Liver (tissue), 3 donors: ENCODE measurements around the gene ZIM2.

ENCODE experiments used
- ATF3 ChIP-seq: IDR thresholded peaks from 2 replicates; pipeline ENCODE4 v1.6.1; 2016; ENCODE audit warnings: antibody characterized with exemption
- CTCF ChIP-seq: fragments of 150-350 bp; IDR thresholded peaks from 2 replicates; pipeline ENCODE4 v1.5.1; 2017; ENCODE audit warnings: improper control_type of control experiment, low read depth, low read length; ENCODE audit not compliant: missing input control
- GABPA ChIP-seq, 2 donors: IDR thresholded peaks in 1 of 2; conservative IDR thresholded peaks in 1 of 2; 2 replicates each; pipeline ENCODE4 v1.6.1; 2016; ENCODE audit warnings: antibody characterized with exemption in 2 of 2, mild to moderate bottlenecking in 1 of 2, moderate library complexity in 1 of 2
- HNF4A ChIP-seq, 2 donors: conservative IDR thresholded peaks; 2 replicates each; pipeline ENCODE4 v1.6.1; 2016; ENCODE audit warnings: antibody characterized with exemption in 2 of 2, mild to moderate bottlenecking in 2 of 2
- HNF4G ChIP-seq: IDR thresholded peaks from 2 replicates; pipeline ENCODE4 v1.6.1; 2016; ENCODE audit warnings: antibody characterized with exemption
- JUND ChIP-seq, 2 donors: IDR thresholded peaks; 2 replicates each; pipeline ENCODE4 v1.6.1; 2016; ENCODE audit warnings: antibody characterized with exemption in 2 of 2
- NR2F2 ChIP-seq: IDR thresholded peaks from 2 replicates; pipeline ENCODE4 v1.6.1; 2016; ENCODE audit warnings: antibody characterized with exemption
- REST ChIP-seq: IDR thresholded peaks from 2 replicates; pipeline ENCODE4 v1.6.1; 2016; ENCODE audit warnings: antibody characterized with exemption, mild to moderate bottlenecking
- RXRA ChIP-seq, 2 donors: IDR thresholded peaks; 2 replicates each; pipeline ENCODE4 v1.6.1; 2017 to 2018; ENCODE audit warnings: antibody characterized with exemption in 2 of 2, mild to moderate bottlenecking in 1 of 2
- SP1 ChIP-seq: IDR thresholded peaks from 2 replicates; pipeline ENCODE4 v1.6.1; 2018; ENCODE audit warnings: antibody characterized with exemption, mild to moderate bottlenecking
- TAF1 ChIP-seq: conservative IDR thresholded peaks from 2 replicates; pipeline ENCODE4 v1.6.1; 2016; ENCODE audit warnings: antibody characterized with exemption, mild to moderate bottlenecking
- donor health status: healthy.
- donor health status: healthy.

GRCh38 chr19:56732976-56733375 is 107.5 kb downstream of the ZIM2 start:
- TF ChIP-seq CTCF (no peak), RXRA (IDR thresholded peaks at IDR 0.05) (no peak), HNF4A (conservative IDR thresholded peaks at IDR 0.05) (no peak), TAF1 (no peak), GABPA (IDR thresholded peaks at IDR 0.05 in 1 of 2, conservative IDR thresholded peaks at IDR 0.05 in 1 of 2) (no peak), ATF3 (no peak), REST (peak; percentile 84), JUND (IDR thresholded peaks at IDR 0.05) (no peak), NR2F2 (no peak), HNF4G (no peak), SP1 (no peak)
